Astrocyte of the spinal cord (primary cell): ENCODE data around the gene OR8B2.

Experiments used
- DNase-seq: peaks from one replicate; pipeline ENCODE4 v3.0.0; 2011; ENCODE audit warnings: low read depth, low spot score
- H3K4me3 ChIP-seq: 2 replicates; pipeline ENCODE4 v1.5.1; 2011; ENCODE audit warnings: low read depth, mild to moderate bottlenecking, low read length, moderate library complexity
- CTCF ChIP-seq: IDR thresholded peaks from 2 replicates; pipeline ENCODE4 v1.5.1; 2012; ENCODE audit warnings: low read depth, mild to moderate bottlenecking, low read length, inconsistent platforms
- in situ Hi-C: cut with HindIII; loops from 2 replicates; pipeline ENCODE4 v1.10.0; 2017; ENCODE audit warnings: low sequenced_read_pairs

Gene OR8B2

GRCh38 chr11:124376280-124376679, 8.0 kb downstream of the OR8B2 start:
- no peak overlapping the region for H3K4me3 ChIP-seq
- in situ Hi-C loops: no loop called here
- no peak for DNase-seq
- no peak for TF ChIP-seq CTCF

GRCh38 chr11:124359566-124359965, 24.7 kb downstream of the OR8B2 start:
- no peak for DNase-seq
- in situ Hi-C loops: no loop called here
- no peak for TF ChIP-seq CTCF
- no peak overlapping the region for H3K4me3 ChIP-seq

GRCh38 chr11:124346311-124346955, 37.9 kb downstream of the OR8B2 start:
- TF ChIP-seq CTCF: no peak
- no peak for DNase-seq
- in situ Hi-C loops: no loop called here
- no peak overlapping the region for H3K4me3 ChIP-seq

GRCh38 chr11:124344346-124344745, 40.0 kb downstream of the OR8B2 start:
- no peak for TF ChIP-seq CTCF
- in situ Hi-C loops: no loop called here
- no peak overlapping the region for H3K4me3 ChIP-seq
- DNase-seq: no peak

- no peak for TF ChIP-seq CTCF
- in situ Hi-C loops: no loop called here
- no peak overlapping the region for H3K4me3 ChIP-seq
- DNase-seq: no peak
These were observed 44.2 kb downstream of the OR8B2 start for GRCh38 chr11:124340142-124340447.

GRCh38 chr11:124339396-124340141, 44.7 kb downstream of the OR8B2 start:
- DNase-seq: no peak
- in situ Hi-C loops: no loop called here
- no peak for TF ChIP-seq CTCF
- no peak overlapping the region for H3K4me3 ChIP-seq
